Measurements from ENCODE around the gene TMEM131L.
A peak's percentile ranks its signal among the peaks of the same experiment; 100 is the strongest.
"Not testable (repeated sequence)": the region's sequence is repeated elsewhere in the genome, so short reads cannot be mapped to it uniquely, and the experiment has no call there.

TMEM131L gene

DNA sequence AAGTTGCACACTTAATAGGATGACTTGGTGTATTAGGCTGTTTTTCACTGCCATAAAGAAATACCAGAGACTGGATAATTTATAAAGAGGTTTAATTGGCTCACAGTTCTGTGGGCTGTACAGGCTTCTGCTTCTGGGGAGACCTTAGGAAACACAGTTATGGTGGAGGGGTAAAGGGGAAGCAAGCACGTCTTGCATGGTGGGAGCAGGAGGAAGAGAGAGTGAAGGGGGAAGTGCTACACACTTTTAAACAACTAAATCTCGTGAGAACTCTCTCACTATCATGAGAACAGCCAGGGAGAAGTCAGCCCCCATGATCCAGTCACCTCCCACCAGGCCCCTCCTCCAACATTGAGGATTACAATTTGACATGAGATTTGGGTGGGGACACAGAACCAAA lies 142.9 kb downstream of the TMEM131L start:
- TF ChIP-seq SPI1 (IDR thresholded peaks at IDR 0.05; ENCODE audit: low read depth, low read length): 0 out of 2 replicates have a peak, but pooled peaks have one; percentile 20
- DNase-seq (ENCODE audit: insufficient read length, low spot score); FAIRE-seq: not testable (repeated sequence)

GRCh38 chr4:153610623-153611376 lies 144.6 kb downstream of the TMEM131L start:
- no peak for DNase-seq (ENCODE audit: insufficient read length, low spot score)
- TF ChIP-seq POU2F2 (IDR thresholded peaks at IDR 0.05; ENCODE audit: low read depth, low read length) (no peak), POLR2A (IDR thresholded peaks at IDR 0.05; ENCODE audit: low read depth, low read length) (no peak), SPI1 (IDR thresholded peaks at IDR 0.05; ENCODE audit: low read depth, low read length) (no peak), TAF1 (IDR thresholded peaks at IDR 0.05; ENCODE audit: low read depth, low read length) (no peak)
- no peak for FAIRE-seq

GRCh38 chr4:153611679-153612078 lies 145.5 kb downstream of the TMEM131L start:
- DNase-seq (ENCODE audit: insufficient read length, low spot score): no peak
- peak; percentile 20 for FAIRE-seq
- TF ChIP-seq SPI1 (IDR thresholded peaks at IDR 0.05; ENCODE audit: low read depth, low read length) (no peak), POLR2A (IDR thresholded peaks at IDR 0.05; ENCODE audit: low read depth, low read length) (no peak), PAX5 (IDR thresholded peaks at IDR 0.05; ENCODE audit: insufficient read depth, low read length, severe bottlenecking) (no peak), POLR2AphosphoS5 (IDR thresholded peaks at IDR 0.05; ENCODE audit: low read depth, low read length) (no peak), TAF1 (IDR thresholded peaks at IDR 0.05; ENCODE audit: low read depth, low read length) (no peak), POU2F2 (IDR thresholded peaks at IDR 0.05; ENCODE audit: low read depth, low read length) (no peak)

DNA sequence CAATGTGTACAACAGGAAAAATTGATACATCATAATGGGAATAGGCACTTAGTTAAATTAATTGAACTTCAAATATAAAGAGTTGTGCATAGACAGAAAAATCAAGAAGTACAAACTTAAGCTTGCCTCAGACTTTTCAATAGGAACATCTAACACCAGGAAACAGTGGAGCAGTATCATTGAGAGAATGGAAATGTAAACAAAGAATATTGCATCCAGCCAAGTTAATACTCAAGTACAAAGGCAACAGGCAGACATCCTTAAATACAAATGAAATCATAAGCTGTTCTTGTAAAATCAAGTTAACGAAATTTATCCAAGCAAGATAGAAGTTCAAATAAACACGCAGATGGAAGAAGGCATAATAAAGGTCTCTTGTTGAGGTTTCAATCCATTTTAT lies 146.7 kb downstream of the TMEM131L start:
- FAIRE-seq: peak; percentile 38
- TF ChIP-seq POLR2A (IDR thresholded peaks at IDR 0.05; ENCODE audit: low read depth, low read length): no peak
- TF ChIP-seq SPI1 (IDR thresholded peaks at IDR 0.05; ENCODE audit: low read depth, low read length): no peak
- no peak for TF ChIP-seq POU2F2 (IDR thresholded peaks at IDR 0.05; ENCODE audit: low read depth, low read length)
- no peak for TF ChIP-seq PAX5 (IDR thresholded peaks at IDR 0.05; ENCODE audit: insufficient read depth, low read length, severe bottlenecking)
- no peak for TF ChIP-seq POLR2AphosphoS5 (IDR thresholded peaks at IDR 0.05; ENCODE audit: low read depth, low read length)
- no peak for TF ChIP-seq TAF1 (IDR thresholded peaks at IDR 0.05; ENCODE audit: low read depth, low read length)
- no peak for DNase-seq (ENCODE audit: insufficient read length, low spot score)

DNA sequence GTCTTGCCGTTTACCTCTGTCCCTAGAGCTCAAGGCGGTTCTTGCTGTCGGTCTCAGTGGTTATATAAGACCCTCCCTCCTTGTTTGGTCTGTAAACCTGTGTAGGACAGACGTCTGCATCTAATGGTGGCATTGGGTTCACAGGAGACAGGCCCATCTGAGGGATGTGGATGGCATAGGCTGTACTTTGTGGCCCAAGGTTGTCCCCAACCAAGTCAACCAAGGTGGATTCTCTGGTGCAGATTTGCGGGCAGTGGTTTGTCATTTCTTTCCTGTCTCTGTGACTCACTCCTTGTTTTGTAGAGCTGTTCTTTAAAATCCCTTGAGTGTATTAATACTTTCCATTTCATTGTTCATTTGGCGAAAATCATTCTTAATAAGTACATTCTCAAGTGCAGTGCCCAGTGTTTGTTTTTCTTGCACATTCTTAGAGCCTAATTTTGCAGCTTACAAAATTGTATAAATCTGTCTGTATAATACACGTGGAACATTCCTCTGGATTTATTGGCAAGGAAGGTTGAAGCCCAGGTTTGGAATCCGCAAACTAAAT lies 149.9 kb downstream of the TMEM131L start:
- no peak for TF ChIP-seq POLR2AphosphoS5 (IDR thresholded peaks at IDR 0.05; ENCODE audit: low read depth, low read length)
- TF ChIP-seq POLR2A (IDR thresholded peaks at IDR 0.05; ENCODE audit: low read depth, low read length): no peak
- TF ChIP-seq POU2F2 (IDR thresholded peaks at IDR 0.05; ENCODE audit: low read depth, low read length): no peak
- TF ChIP-seq SPI1 (IDR thresholded peaks at IDR 0.05; ENCODE audit: low read depth, low read length): no peak
- no peak for TF ChIP-seq PAX5 (IDR thresholded peaks at IDR 0.05; ENCODE audit: insufficient read depth, low read length, severe bottlenecking)
- TF ChIP-seq TAF1 (IDR thresholded peaks at IDR 0.05; ENCODE audit: low read depth, low read length): no peak
- DNase-seq (ENCODE audit: insufficient read length, low spot score): no peak
- peak; percentile 57 for FAIRE-seq

DNA sequence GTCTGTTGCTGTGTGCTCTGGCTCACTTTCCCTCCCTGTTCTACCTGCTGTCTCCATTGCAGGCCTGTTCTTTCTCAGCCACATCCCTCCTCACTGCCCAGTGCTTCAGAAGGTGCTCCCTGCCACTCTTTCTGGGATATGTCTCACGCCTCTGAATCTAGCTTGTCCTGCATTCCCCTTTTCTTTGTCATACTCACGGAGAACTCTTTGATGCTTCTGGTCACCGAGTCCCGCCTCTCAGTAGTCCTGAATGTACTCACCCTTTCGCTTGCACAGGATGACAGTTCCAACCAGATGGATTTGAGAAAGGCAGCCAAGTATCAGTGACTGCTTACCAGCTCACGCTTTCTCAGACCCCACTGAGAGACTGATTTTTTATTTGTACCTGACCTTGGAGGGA lies 152.7 kb downstream of the TMEM131L start:
- TF ChIP-seq POLR2A (IDR thresholded peaks at IDR 0.05; ENCODE audit: low read depth, low read length): no peak
- TF ChIP-seq PAX5 (IDR thresholded peaks at IDR 0.05; ENCODE audit: insufficient read depth, low read length, severe bottlenecking): no peak
- no peak for TF ChIP-seq SPI1 (IDR thresholded peaks at IDR 0.05; ENCODE audit: low read depth, low read length)
- no peak for TF ChIP-seq TAF1 (IDR thresholded peaks at IDR 0.05; ENCODE audit: low read depth, low read length)
- no peak for TF ChIP-seq POU2F2 (IDR thresholded peaks at IDR 0.05; ENCODE audit: low read depth, low read length)
- no peak for TF ChIP-seq POLR2AphosphoS5 (IDR thresholded peaks at IDR 0.05; ENCODE audit: low read depth, low read length)
- DNase-seq (ENCODE audit: insufficient read length, low spot score): no peak
- FAIRE-seq: peak; percentile 75

DNA sequence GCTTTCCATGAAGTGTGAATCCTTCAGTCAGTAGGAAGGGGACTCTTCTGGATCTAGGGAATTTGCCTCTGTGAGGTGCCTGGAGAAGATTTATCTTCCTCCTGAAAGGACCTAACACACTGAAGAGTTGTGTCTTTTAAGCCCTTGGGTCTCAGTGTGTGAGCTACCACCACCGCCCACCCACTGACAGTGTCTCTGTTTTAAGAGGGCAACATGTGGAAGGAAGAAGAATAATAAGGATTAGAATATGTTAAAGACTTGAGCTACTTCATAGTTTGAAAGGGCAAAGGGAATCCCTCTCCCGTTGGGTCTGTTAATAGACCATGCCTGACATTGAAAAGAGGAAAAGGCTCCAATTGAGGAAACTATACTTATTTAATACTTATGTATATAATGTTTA lies 153.7 kb downstream of the TMEM131L start:
- FAIRE-seq: no peak
- TF ChIP-seq POLR2A (IDR thresholded peaks at IDR 0.05; ENCODE audit: low read depth, low read length) (no peak), TAF1 (IDR thresholded peaks at IDR 0.05; ENCODE audit: low read depth, low read length) (no peak), PAX5 (IDR thresholded peaks at IDR 0.05; ENCODE audit: insufficient read depth, low read length, severe bottlenecking) (no peak), POLR2AphosphoS5 (IDR thresholded peaks at IDR 0.05; ENCODE audit: low read depth, low read length) (no peak), POU2F2 (IDR thresholded peaks at IDR 0.05; ENCODE audit: low read depth, low read length) (no peak), SPI1 (IDR thresholded peaks at IDR 0.05; ENCODE audit: low read depth, low read length) (no peak)
- DNase-seq (ENCODE audit: insufficient read length, low spot score): no peak

- TF ChIP-seq PAX5 (IDR thresholded peaks at IDR 0.05; ENCODE audit: insufficient read depth, low read length, severe bottlenecking) (no peak), POLR2AphosphoS5 (IDR thresholded peaks at IDR 0.05; ENCODE audit: low read depth, low read length) (no peak), POLR2A (IDR thresholded peaks at IDR 0.05; ENCODE audit: low read depth, low read length) (no peak), POU2F2 (IDR thresholded peaks at IDR 0.05; ENCODE audit: low read depth, low read length) (no peak), SPI1 (IDR thresholded peaks at IDR 0.05; ENCODE audit: low read depth, low read length) (no peak), TAF1 (IDR thresholded peaks at IDR 0.05; ENCODE audit: low read depth, low read length) (no peak)
- no peak for DNase-seq (ENCODE audit: insufficient read length, low spot score)
- FAIRE-seq: no peak
Observed at GRCh38 chr4:153620352-153620751, 154.2 kb downstream of the TMEM131L start.

- DNase-seq (ENCODE audit: insufficient read length, low spot score) (no peak), FAIRE-seq (no peak)
- TF ChIP-seq TAF1 (IDR thresholded peaks at IDR 0.05; ENCODE audit: low read depth, low read length) (no peak), SPI1 (IDR thresholded peaks at IDR 0.05; ENCODE audit: low read depth, low read length) (no peak), POLR2A (IDR thresholded peaks at IDR 0.05; ENCODE audit: low read depth, low read length) (no peak), PAX5 (IDR thresholded peaks at IDR 0.05; ENCODE audit: insufficient read depth, low read length, severe bottlenecking) (no peak), POLR2AphosphoS5 (IDR thresholded peaks at IDR 0.05; ENCODE audit: low read depth, low read length) (no peak), POU2F2 (IDR thresholded peaks at IDR 0.05; ENCODE audit: low read depth, low read length) (no peak)
Observed at GRCh38 chr4:153622093-153622492, 155.9 kb downstream of the TMEM131L start.
